Vagina (tissue), 2 donors: ENCODE data around the gene ZCRB1. TPM values are rescaled to one million over a fixed set of nuclear protein-coding genes. Genes with fewer than 3 reads are reported as not detected.

ENCODE experiments used
- microRNA-seq: library from miRNA; unstranded; fragments of <30 nt; microRNA quantifications from one replicate; pipeline ENCODE4, GENCODE V29; 2017; ENCODE audit warnings: borderline number of aligned reads, borderline replicate concordance
- small RNA-seq: library from RNA; depleted of rRNA; stranded (forward); fragments of <200 nt; gene quantifications from one replicate; pipeline ENCODE3, GENCODE V24; 2016
- total RNA-seq: library from RNA; depleted of rRNA; stranded (reverse); fragments of >200 nt; gene quantifications from one replicate; pipeline ENCODE4 v1.2.3, GENCODE V29; 2016

ZCRB1 gene
- total RNA-seq, 1 donor from 2014 or later: 36.3 TPM

Small RNAs within 50 kb of the gene (microRNA-seq; reads per million reads assigned to microRNA genes)
- not detected for gene MIR7851

Small RNAs within 50 kb of the gene (small RNA-seq; reads per million reads assigned to genes)
- gene MIR7851 (not detected), gene RF00090 (not detected)

Other genes with a start within 250 kb of the ZCRB1 start
- gene GXYLT1, start 181.2 kb downstream of the ZCRB1 start, total RNA-seq: 11.8 TPM
- 23.1 TPM for gene YAF2, start 87.8 kb downstream of the ZCRB1 start, total RNA-seq
- 47.9 TPM for gene PPHLN1, start 73 bp upstream of the ZCRB1 start, total RNA-seq